Astrocyte of the cerebellum (primary cell): ENCODE data around the gene ASCL2.

Experiments used
- DNase-seq: peaks from one replicate; pipeline ENCODE4 v3.0.0-alpha.2; 2011; ENCODE audit warnings: low read depth
- H3K4me3 ChIP-seq: 2 replicates; pipeline ENCODE4 v1.5.1; 2011; ENCODE audit warnings: mild to moderate bottlenecking, low read depth, low read length, moderate library complexity
- CTCF ChIP-seq: IDR thresholded peaks from 2 replicates; pipeline ENCODE4 v1.5.1; 2012; ENCODE audit warnings: low read length, low read depth, moderate library complexity, mild to moderate bottlenecking; ENCODE audit errors: missing control alignments
- in situ Hi-C: cut with HindIII; loops from 2 replicates; pipeline ENCODE4 v1.10.0; 2017; ENCODE audit warnings: low sequenced_read_pairs

ASCL2 gene

GRCh38 chr11:2260491-2261364, 9.7 kb downstream of the ASCL2 start:
- no peak overlapping the region for H3K4me3 ChIP-seq
- DNase-seq = no peak
- no peak for TF ChIP-seq CTCF
- in situ Hi-C loops = no loop called here

- TF ChIP-seq CTCF = no peak
- in situ Hi-C loops = no loop called here
- no peak for DNase-seq
- no peak overlapping the region for H3K4me3 ChIP-seq
These were observed 10.4 kb downstream of the ASCL2 start for GRCh38 chr11:2259897-2260451.

GRCh38 chr11:2259466-2259830, 10.9 kb downstream of the ASCL2 start:
- H3K4me3 ChIP-seq = no peak overlapping the region
- in situ Hi-C loops = no loop called here
- DNase-seq = no peak
- no peak for TF ChIP-seq CTCF

- no peak for DNase-seq
- TF ChIP-seq CTCF = no peak
- no peak overlapping the region for H3K4me3 ChIP-seq
- in situ Hi-C loops = no loop called here
These were observed 11.6 kb downstream of the ASCL2 start for GRCh38 chr11:2258501-2259465.

GRCh38 chr11:2256951-2257700, 13.3 kb downstream of the ASCL2 start:
- no peak overlapping the region for H3K4me3 ChIP-seq

More at GRCh38 chr11:2256951-2257700, 13.3 kb downstream of the ASCL2 start:
- no peak for TF ChIP-seq CTCF
- in situ Hi-C loops = no loop called here
- no peak for DNase-seq
